Large intestine (tissue), 1 donor: Measurements from ENCODE around the gene LGALS3. TPM values are rescaled to one million over a fixed set of nuclear protein-coding genes. Genes with fewer than 3 reads are reported as not detected.

Experiments used
- polyA plus RNA-seq: library from polyadenylated mRNA; unstranded; fragments of 120-200 nt; gene quantifications from one replicate; pipeline ENCODE4 v1.2.1, GENCODE V29; 2013

The LGALS3 gene
- polyA plus RNA-seq, 1 donor: 873 TPM

Other genes with a start within 250 kb of the LGALS3 start
- 27.5 TPM for gene GCH1, start 226.4 kb upstream of the LGALS3 start, polyA plus RNA-seq
- 8.1 TPM for gene WDHD1, start 102.2 kb upstream of the LGALS3 start, polyA plus RNA-seq
- gene SOCS4, start 102.0 kb upstream of the LGALS3 start, polyA plus RNA-seq: 12.0 TPM
- gene MAPK1IP1L, start 77.6 kb upstream of the LGALS3 start, polyA plus RNA-seq: 83.8 TPM
- gene DLGAP5, start 62.3 kb downstream of the LGALS3 start, polyA plus RNA-seq: 11.6 TPM
- gene FBXO34, start 142.2 kb downstream of the LGALS3 start, polyA plus RNA-seq: 25.5 TPM